ENCODE measurements around the gene HUWE1.

- TF ChIP-seq CTCF (IDR thresholded peaks at IDR 0.05) (no peak), POLR2A (IDR thresholded peaks at IDR 0.05) (no peak)
These were observed 124.6 kb downstream of the HUWE1 start for GRCh38 chrX:53561912-53562311.
